D721Med (cell line): Measurements from ENCODE around the gene AKT3.

Experiments
- DNase-seq: peaks from one replicate; pipeline ENCODE4 v3.0.0; 2011; ENCODE audit warnings: low spot score; ENCODE audit not compliant: insufficient read length
- FAIRE-seq: peaks from 2 replicates; lab custom pipeline; 2011; peaks lifted over from hg19 to GRCh38; lab: Jason Lieb, UNC
- TF ChIP-seq, protein P1 (sequence below): IDR thresholded peaks from 2 replicates; pipeline ENCODE4 v1.5.1; 2012; ENCODE audit warnings: mild to moderate bottlenecking, control low read depth; ENCODE audit not compliant: insufficient read depth; ENCODE audit errors: missing control alignments

The AKT3 gene

DNA sequence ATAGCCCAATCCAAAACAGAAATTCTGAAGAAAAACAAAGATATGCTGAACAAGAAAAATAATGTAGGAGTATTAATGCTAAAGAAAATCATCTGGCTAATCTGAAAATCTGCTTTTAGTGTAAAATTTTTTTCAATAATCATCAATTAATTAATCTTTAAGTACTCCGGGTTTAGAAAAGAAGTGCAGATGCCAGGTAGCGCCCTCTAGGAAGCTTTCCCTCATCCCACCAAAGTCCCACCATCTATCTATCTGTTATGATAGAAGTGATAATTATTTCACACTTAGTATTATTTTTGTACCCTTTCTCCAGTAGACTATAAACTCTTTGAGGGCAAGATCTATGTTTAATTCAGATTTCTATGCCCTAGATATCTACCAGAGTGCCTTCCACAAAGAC is 240.3 kb downstream of the AKT3 start:
- FAIRE-seq, result no peak
- DNase-seq, result no peak
- TF ChIP-seq, protein P1, sequence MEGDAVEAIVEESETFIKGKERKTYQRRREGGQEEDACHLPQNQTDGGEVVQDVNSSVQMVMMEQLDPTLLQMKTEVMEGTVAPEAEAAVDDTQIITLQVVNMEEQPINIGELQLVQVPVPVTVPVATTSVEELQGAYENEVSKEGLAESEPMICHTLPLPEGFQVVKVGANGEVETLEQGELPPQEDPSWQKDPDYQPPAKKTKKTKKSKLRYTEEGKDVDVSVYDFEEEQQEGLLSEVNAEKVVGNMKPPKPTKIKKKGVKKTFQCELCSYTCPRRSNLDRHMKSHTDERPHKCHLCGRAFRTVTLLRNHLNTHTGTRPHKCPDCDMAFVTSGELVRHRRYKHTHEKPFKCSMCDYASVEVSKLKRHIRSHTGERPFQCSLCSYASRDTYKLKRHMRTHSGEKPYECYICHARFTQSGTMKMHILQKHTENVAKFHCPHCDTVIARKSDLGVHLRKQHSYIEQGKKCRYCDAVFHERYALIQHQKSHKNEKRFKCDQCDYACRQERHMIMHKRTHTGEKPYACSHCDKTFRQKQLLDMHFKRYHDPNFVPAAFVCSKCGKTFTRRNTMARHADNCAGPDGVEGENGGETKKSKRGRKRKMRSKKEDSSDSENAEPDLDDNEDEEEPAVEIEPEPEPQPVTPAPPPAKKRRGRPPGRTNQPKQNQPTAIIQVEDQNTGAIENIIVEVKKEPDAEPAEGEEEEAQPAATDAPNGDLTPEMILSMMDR, result no peak

DNA sequence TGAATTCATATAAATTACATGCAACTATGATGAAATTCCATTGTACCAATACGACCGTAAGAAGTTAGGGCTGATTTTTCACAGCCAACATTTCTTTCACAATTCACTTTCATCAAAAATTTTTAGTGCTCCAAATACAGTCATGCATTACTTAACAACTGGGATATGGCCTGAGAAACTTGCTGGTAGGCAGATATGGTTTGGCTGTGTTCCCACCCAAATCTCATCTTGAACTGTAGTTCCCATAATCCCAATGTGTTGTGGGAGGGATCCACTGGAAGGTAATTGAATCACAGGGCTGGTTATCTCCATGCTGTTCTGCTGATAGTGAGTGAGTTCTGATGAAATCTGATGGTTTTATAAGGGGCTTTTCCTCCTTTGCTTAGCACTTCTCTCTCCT is 244.4 kb downstream of the AKT3 start:
- TF ChIP-seq, protein P1, result no peak
- FAIRE-seq, result peak; percentile 11
- DNase-seq, result no peak

DNA sequence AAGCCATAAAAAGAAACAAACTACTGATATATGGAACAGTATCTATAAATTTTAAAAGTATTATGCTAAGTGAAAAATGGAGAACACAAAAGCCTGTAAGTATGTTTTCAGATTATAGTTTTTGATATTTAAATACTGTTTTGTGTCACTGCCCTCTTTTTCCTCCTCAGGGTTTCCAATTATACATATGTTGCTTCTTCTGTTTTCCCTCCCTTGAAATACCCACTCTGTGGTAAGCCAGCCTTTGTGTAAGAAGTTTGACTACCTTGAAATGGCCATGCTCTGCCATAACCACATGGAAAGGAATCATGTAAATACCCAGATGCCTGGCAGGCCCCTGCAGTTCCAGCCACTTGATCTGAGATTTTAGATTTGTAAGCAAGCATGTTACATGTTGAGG is 248.3 kb downstream of the AKT3 start:
- no peak for DNase-seq
- no peak for FAIRE-seq
- TF ChIP-seq, protein P1, result no peak

DNA sequence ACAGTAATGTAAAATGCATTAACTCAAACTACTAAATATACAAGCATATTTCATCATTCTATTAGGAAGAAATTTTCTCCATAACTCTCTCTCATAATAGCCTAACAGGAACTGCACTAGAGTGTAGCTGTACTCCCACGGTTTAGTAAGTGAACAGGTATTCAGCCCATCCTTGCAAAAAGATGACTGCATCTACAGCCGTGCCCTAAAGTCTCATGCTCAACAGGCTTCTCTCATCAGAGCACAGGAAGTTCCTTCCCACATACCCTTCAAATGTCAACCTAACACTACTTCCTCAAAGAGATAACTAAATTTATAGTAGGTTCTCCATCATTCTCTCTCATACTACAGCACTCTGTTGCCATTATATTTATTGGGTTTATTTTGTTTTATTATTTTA is 251.6 kb downstream of the AKT3 start:
- FAIRE-seq (peak; percentile 16), DNase-seq (no peak)

DNA sequence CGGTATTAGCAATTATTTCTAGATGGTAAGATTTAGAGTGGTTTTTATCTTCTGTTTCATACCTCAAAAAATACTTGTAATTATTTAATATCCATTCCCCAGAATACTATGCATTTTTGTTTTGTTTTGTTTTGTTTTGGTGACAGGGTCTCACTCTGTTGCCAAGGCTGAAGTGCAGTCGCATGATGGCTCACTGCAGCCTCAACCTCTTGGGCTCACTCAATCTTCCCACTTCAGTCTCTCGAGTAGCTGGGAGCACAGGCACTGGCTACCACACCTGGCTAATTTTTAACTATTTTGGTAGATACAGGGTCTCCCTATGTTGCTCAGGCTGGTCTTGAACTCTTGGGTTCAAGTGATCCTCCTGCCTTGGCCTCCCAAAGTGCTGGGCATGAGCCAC is 252.7 kb downstream of the AKT3 start:
- no peak for DNase-seq
- TF ChIP-seq, protein P1, result no peak
- no peak for FAIRE-seq

More for the DNA sequence above, 251.6 kb downstream of the AKT3 start:
- TF ChIP-seq, protein P1, result no peak

DNA sequence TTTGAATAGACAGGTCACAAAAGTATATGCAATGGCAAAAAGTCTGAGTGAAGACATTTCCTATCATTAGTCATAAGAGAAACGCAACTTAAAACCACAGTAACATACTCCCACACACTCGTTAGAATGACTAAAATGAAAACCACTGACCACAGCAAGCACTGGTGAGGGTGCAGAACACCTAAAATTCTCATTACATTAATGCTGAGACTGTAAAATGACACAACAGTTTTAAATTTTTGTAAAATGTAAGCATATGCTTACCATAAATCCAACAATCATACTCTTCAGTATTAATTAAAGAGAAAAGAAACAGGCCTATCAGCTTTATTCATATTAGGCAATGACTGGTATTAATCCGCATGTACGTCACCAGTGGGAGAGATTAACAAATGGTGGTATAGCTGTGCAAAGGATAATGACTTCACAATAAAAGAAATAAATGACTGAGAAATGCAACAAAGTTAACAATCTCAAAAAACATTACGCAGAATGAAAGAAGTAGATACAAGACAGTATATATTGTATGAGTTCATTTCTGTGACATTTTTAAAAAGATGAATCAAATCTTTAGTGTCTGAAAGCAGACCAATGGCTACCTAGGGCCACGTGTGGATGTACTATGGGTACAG is 253.5 kb downstream of the AKT3 start:
- DNase-seq (no peak), FAIRE-seq (peak; percentile 91)
- TF ChIP-seq, protein P1, result no peak

DNA sequence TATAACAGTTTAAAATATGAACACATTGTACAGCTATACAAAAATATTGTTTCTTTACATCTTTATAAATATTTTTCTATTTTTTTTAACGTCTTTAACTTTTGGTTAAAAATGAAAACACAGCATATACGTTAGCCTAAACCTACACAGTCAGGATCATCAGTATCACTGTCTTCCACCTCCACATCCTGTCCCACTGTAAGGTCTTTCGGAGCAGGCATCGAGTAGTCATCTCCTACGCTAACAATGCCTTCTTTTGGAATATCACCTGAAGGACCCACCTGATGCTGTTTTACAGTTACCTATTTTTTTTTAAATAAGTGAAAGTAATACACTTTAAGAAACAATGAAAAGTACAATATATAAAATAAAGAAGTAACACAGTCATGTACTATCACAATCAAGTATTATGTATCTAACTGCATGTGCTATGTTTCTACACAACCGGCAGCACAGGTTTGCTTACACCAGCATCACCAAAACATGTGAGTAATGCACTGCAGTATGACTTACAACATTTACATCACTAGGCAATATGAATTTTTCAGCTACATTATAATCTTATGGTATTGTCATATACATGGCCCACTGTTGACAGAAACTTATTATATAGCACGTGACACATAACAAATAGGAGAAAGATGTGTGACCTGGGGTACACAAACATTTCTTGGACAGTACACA is 254.4 kb downstream of the AKT3 start:
- DNase-seq (no peak), FAIRE-seq (peak; percentile 75)
- TF ChIP-seq, protein P1, result no peak
